Mesothelial cell of epicardium (in vitro differentiated cells): ENCODE measurements around the gene ERVFRD-1. TPM values are rescaled to one million over a fixed set of nuclear protein-coding genes. Genes with fewer than 3 reads are reported as not detected.

Experiments used
- DNase-seq, 2 experiments: peaks; one replicate each; pipeline ENCODE4 v3.0.0; 2021; ENCODE audit warnings: low spot score in 2 of 2; ENCODE audit not compliant: unreplicated experiment in 2 of 2
- H3K27ac Mint-ChIP-seq: 2 replicates; pipeline ENCODE4 v1.8.0; 2021; ENCODE audit warnings: mixed read lengths
- H3K27me3 Mint-ChIP-seq: 2 replicates; pipeline ENCODE4 v1.8.0; 2021; ENCODE audit warnings: low read depth, mixed read lengths
- H3K36me3 Mint-ChIP-seq: 2 replicates; pipeline ENCODE4 v1.8.0; 2021; ENCODE audit warnings: mixed read lengths
- H3K4me1 Mint-ChIP-seq: 2 replicates; pipeline ENCODE4 v1.8.0; 2021; ENCODE audit warnings: mixed read lengths
- H3K4me3 Mint-ChIP-seq: 2 replicates; pipeline ENCODE4 v1.8.0; 2021; ENCODE audit warnings: mild to moderate bottlenecking, moderate library complexity, mixed read lengths
- H3K9me3 Mint-ChIP-seq: 2 replicates; pipeline ENCODE4 v1.8.0; 2021; ENCODE audit warnings: mixed read lengths
- total RNA-seq: library from RNA; stranded (reverse); gene quantifications from 3 replicates; pipeline ENCODE4 v1.2.1, GENCODE V29; 2021
- TF ChIP-seq, protein P1 (sequence below): fragments of 200-600 bp; sonication (generic); IDR thresholded peaks from one replicate; pipeline ENCODE4 v1.5.0; 2021; ENCODE audit warnings: antibody characterized with exemption; ENCODE audit not compliant: unreplicated experiment

Gene ERVFRD-1
- total RNA-seq, 1 donor from 2014 or later: 0.25 TPM

DNA sequence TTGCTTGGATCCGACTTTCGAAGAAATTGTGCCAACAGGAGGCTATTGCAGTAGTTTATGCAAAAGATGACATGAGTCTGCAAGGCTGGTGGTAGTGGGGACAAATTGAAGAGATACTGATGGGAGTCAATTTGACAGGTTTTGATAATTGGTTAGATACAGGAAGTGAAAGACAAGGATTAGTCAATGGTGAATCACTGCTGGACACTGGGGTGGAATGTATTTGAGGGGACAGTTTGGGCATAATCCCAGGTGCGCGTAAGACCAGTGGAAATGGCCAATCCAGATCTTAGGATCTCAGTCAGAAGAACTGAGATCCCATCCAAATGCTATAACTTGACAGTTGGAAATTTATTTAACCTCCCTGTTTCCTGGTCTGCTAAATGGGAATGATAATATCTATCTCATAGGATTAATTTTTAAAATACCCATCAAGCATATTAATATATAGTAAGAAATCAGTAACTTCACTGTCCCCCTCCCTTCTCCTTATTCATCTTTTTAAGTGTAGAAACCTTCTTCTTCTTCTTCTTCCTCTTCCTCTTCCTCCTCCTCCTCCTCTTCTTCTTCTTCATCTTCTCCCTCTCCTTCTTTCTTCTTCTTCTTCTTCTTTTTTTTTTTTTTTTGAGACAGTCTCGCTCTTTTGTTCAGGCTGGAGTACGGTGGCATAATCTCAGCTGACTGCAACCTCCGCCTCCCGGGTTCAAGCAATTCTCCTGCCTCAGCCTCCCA is 30.9 kb upstream of the ERVFRD-1 start:
- Mint-ChIP-seq H3K4me3 (no peak overlapping the region), H3K4me1 (peaks cover 17% of the 10 kb centered on the region), H3K9me3 (peaks cover 5% of the 10 kb centered on the region), H3K27ac (no peak overlapping the region), H3K27me3 (no peaks in the 10 kb centered on the region), H3K36me3 (no peaks in the 10 kb centered on the region)
- no peak for DNase-seq
- TF ChIP-seq, protein P1, sequence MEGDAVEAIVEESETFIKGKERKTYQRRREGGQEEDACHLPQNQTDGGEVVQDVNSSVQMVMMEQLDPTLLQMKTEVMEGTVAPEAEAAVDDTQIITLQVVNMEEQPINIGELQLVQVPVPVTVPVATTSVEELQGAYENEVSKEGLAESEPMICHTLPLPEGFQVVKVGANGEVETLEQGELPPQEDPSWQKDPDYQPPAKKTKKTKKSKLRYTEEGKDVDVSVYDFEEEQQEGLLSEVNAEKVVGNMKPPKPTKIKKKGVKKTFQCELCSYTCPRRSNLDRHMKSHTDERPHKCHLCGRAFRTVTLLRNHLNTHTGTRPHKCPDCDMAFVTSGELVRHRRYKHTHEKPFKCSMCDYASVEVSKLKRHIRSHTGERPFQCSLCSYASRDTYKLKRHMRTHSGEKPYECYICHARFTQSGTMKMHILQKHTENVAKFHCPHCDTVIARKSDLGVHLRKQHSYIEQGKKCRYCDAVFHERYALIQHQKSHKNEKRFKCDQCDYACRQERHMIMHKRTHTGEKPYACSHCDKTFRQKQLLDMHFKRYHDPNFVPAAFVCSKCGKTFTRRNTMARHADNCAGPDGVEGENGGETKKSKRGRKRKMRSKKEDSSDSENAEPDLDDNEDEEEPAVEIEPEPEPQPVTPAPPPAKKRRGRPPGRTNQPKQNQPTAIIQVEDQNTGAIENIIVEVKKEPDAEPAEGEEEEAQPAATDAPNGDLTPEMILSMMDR: no peak

DNA sequence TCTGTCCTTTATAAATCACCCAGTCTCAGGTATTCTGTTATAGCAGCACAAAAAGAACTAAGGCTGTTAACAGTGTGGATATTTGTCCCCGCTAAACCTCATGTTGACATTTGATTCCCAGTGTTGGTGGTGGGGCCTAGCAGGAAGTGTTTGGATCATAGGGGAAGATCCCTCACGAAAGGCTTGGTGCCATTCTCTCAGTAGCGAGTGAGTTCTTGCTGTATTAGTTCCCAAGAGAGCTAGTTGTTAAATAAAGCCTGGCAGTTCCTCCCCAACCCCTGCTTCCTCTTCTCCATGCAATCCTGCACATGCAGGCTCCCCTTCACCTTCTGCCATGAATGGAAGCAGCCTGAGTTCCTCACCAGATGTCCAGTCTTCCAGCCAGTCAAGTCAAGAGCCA is 29.8 kb upstream of the ERVFRD-1 start:
- H3K36me3 Mint-ChIP-seq: no peaks in the 10 kb centered on the region
- H3K4me1 Mint-ChIP-seq: peaks cover 17% of the 10 kb centered on the region
- no peak overlapping the region for H3K4me3 Mint-ChIP-seq
- peaks cover 5% of the 10 kb centered on the region for H3K9me3 Mint-ChIP-seq
- DNase-seq: no peak
- H3K27ac Mint-ChIP-seq: no peak overlapping the region
- H3K27me3 Mint-ChIP-seq: no peaks in the 10 kb centered on the region
- TF ChIP-seq, protein P1: no peak

DNA sequence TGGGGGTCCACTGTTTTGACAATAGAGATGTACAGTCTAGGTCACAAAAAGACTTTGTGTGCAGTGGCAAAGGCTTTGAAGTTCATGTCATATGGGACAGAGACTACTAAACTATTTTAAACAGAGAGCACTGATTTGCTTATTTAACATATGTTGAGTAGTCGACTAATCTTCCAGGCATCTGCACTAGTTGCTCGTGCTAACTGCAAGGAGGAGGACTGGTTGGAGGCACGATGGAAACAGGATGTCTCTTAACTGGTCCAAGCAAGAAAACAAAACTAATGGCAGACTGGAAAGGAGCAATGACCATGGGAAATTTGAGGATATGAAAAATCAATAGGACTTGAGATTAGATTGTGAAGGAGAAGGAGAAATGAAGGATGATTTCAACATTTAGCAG is 28.5 kb upstream of the ERVFRD-1 start:
- H3K27me3 Mint-ChIP-seq: no peaks in the 10 kb centered on the region
- peaks cover 5% of the 10 kb centered on the region for H3K9me3 Mint-ChIP-seq
- TF ChIP-seq, protein P1: no peak
- DNase-seq: no peak
- peaks cover 4% of the 10 kb centered on the region for H3K36me3 Mint-ChIP-seq
- peaks cover 17% of the 10 kb centered on the region for H3K4me1 Mint-ChIP-seq
- H3K4me3 Mint-ChIP-seq: no peak overlapping the region
- H3K27ac Mint-ChIP-seq: no peak overlapping the region

DNA sequence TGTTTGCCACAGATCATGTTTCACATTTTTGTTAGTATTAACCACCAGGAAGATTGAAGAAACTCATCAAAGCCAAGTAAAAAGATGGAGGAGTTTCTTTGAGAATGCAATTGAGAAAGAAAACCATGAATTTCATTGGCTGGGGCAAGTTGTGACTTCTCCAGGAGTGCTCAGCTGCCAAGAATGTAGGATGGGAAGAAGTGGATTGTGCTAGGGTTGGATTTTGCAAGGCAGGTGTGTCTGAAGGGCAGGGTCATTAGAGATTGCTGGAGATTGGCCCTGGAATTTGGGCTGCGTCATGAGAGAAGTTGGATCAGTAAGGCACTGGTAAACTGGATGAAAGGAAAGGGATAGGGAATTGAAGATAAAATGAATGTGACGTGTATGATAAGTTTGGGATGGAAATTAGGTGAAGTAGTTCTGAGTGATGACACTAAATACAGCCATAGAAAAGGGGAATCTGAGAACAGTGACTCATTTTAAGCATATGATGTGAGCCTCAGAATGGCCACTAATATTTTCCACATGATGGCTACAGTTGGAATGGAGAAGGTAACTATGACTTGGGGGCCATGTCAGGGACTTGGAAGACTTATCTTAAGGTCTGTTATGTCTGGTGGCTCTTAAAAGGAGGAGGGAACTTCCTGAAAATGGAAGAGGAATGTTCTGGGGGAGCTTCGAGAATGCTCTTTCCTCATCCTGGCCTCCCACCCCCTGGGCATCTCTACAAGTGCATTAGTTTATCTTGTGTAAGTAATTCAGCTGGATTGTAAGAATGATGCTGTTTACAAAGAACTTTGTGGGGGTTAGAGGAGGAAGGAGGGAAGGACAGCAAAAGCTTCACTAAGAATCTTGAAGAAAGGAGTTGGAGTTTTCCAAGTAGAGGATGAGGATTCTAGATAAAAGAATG is 27.8 kb upstream of the ERVFRD-1 start:
- peaks cover 10% of the 10 kb centered on the region for H3K36me3 Mint-ChIP-seq
- no peaks in the 10 kb centered on the region for H3K27me3 Mint-ChIP-seq
- H3K4me3 Mint-ChIP-seq: no peak overlapping the region
- TF ChIP-seq, protein P1: no peak
- H3K9me3 Mint-ChIP-seq: peaks cover 5% of the 10 kb centered on the region
- DNase-seq: no peak
- H3K4me1 Mint-ChIP-seq: peaks cover 14% of the 10 kb centered on the region
- H3K27ac Mint-ChIP-seq: peak overlapping the region; percentile 5

DNA sequence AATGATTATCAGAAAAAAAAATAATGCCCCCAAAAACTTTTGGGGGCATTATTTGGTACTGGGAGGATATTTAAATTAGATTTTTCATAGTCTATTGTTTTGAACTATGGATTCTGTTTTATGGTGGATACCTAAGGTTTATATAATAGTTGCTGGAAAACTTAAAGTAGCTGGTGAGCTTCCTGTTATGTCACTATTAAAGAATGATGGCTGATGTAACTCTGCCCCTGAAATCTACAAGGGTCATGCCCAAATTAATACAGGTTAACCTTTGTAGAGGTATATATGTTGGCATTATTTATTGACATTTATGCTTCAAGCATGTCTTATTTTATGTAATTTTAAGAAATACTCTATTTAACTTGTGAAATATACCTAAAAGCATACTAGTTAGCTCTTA is 25.3 kb upstream of the ERVFRD-1 start:
- Mint-ChIP-seq H3K27me3 (no peaks in the 10 kb centered on the region), H3K9me3 (peaks cover 5% of the 10 kb centered on the region), H3K27ac (no peak overlapping the region), H3K36me3 (peaks cover 10% of the 10 kb centered on the region), H3K4me1 (peaks cover 9% of the 10 kb centered on the region), H3K4me3 (no peak overlapping the region)
- TF ChIP-seq, protein P1: no peak
- DNase-seq: no peak
